BE2C (cell line): ENCODE data around the gene ASTN2.

ENCODE experiments used
- DNase-seq: peaks from one replicate; pipeline ENCODE4 v3.0.0-alpha.2; 2020
- H3K27me3 ChIP-seq: fragments of 250-450 bp; sonication (Bioruptor Pico); 2 replicates; pipeline ENCODE4 v1.5.1; 2020; ENCODE audit warnings: mild to moderate bottlenecking
- H3K36me3 ChIP-seq: fragments of 250-450 bp; sonication (Bioruptor Pico); 2 replicates; pipeline ENCODE4 v1.5.1; 2020; ENCODE audit warnings: mild to moderate bottlenecking
- H3K4me1 ChIP-seq: fragments of 250-450 bp; sonication (Bioruptor Pico); 2 replicates; pipeline ENCODE4 v1.5.1; 2020
- H3K4me3 ChIP-seq: 2 replicates; pipeline ENCODE4 v1.5.1; 2011; ENCODE audit warnings: low read depth, low read length
- H3K9me3 ChIP-seq: fragments of 250-450 bp; sonication (Bioruptor Pico); 2 replicates; pipeline ENCODE4 v1.5.1; 2020
- TF ChIP-seq, protein P1 (sequence below): IDR thresholded peaks from 2 replicates; pipeline ENCODE4 v1.5.1; 2012; ENCODE audit warnings: mild to moderate bottlenecking, low read depth, low read length

The ASTN2 gene

GRCh38 chr9:117018966-117019617 lies 395.8 kb downstream of the ASTN2 start:
- no peak overlapping the region for H3K4me3 ChIP-seq
- H3K4me1 ChIP-seq: peaks cover 8% of the 10 kb centered on the region
- no peaks in the 10 kb centered on the region for H3K9me3 ChIP-seq
- DNase-seq: no peak
- H3K27me3 ChIP-seq: no peaks in the 10 kb centered on the region
- TF ChIP-seq, protein P1, sequence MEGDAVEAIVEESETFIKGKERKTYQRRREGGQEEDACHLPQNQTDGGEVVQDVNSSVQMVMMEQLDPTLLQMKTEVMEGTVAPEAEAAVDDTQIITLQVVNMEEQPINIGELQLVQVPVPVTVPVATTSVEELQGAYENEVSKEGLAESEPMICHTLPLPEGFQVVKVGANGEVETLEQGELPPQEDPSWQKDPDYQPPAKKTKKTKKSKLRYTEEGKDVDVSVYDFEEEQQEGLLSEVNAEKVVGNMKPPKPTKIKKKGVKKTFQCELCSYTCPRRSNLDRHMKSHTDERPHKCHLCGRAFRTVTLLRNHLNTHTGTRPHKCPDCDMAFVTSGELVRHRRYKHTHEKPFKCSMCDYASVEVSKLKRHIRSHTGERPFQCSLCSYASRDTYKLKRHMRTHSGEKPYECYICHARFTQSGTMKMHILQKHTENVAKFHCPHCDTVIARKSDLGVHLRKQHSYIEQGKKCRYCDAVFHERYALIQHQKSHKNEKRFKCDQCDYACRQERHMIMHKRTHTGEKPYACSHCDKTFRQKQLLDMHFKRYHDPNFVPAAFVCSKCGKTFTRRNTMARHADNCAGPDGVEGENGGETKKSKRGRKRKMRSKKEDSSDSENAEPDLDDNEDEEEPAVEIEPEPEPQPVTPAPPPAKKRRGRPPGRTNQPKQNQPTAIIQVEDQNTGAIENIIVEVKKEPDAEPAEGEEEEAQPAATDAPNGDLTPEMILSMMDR: no peak
- H3K36me3 ChIP-seq: peaks cover 11% of the 10 kb centered on the region; the same call in 1 of the 2 replicates

- H3K9me3 ChIP-seq: no peaks in the 10 kb centered on the region
- peaks cover 21% of the 10 kb centered on the region for H3K4me1 ChIP-seq
- H3K36me3 ChIP-seq: peaks cover 11% of the 10 kb centered on the region
- H3K4me3 ChIP-seq: no peak overlapping the region
- TF ChIP-seq, protein P1: no peak
- H3K27me3 ChIP-seq: no peaks in the 10 kb centered on the region
- no peak for DNase-seq
Measured at GRCh38 chr9:117017414-117017985, 397.4 kb downstream of the ASTN2 start.

DNA sequence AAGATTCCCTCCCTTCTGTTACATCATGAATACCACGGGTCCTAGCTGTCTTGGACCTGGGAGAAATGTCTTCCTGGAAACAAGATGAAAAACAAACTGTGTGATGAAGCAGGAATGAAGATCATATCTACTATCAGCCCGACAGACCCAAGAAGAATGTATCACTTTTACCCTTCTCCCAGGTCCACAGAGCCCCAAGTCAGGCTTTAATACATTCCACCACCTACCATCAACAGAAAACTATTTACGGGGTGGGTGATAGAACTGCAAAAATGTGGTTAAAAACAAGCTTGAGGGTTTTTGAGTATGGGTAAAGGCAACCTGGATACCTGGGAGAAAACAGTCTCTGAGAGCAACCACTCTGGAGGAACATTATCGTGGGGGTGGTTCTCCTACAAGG lies 400.8 kb downstream of the ASTN2 start:
- no peak for DNase-seq
- H3K4me1 ChIP-seq: peaks cover 26% of the 10 kb centered on the region
- TF ChIP-seq, protein P1: no peak
- H3K36me3 ChIP-seq: peaks cover 30% of the 10 kb centered on the region
- no peaks in the 10 kb centered on the region for H3K9me3 ChIP-seq
- H3K4me3 ChIP-seq: no peak overlapping the region
- H3K27me3 ChIP-seq: no peaks in the 10 kb centered on the region

DNA sequence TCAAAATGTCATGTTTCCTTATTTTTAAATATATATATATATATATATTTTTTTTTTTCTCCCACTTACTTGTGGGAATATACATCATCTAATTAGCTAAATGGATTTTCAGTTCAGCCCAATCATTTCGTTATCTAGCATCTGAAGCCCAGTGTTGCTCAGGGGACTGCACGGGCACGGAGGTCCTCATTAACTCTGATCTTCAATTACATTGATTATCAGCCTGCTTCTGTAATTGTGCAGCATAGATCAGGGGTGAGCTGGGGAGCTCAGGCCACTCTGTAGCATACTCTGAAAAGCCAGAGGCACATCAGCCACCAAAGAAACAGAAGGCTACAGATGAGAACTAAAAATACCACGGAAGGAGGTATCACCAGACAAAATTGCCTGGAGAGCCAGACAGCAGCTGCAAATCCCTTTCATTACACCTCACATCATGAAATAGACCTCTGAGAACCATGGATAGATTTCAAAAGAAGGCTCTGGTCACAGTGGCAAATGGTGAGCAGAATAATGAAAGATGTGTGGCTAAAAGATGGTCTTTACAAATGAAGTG lies 401.3 kb downstream of the ASTN2 start:
- DNase-seq: peak; percentile 20
- H3K4me3 ChIP-seq: peak overlapping the region; percentile 19; the same call in 1 of the 2 replicates
- H3K9me3 ChIP-seq: no peaks in the 10 kb centered on the region
- TF ChIP-seq, protein P1: no peak
- H3K4me1 ChIP-seq: peaks cover 26% of the 10 kb centered on the region
- no peaks in the 10 kb centered on the region for H3K27me3 ChIP-seq
- H3K36me3 ChIP-seq: peaks cover 30% of the 10 kb centered on the region

- Histone ChIP-seq H3K4me3 (no peak overlapping the region), H3K9me3 (no peaks in the 10 kb centered on the region), H3K4me1 (peaks cover 26% of the 10 kb centered on the region), H3K27me3 (no peaks in the 10 kb centered on the region), H3K36me3 (peaks cover 57% of the 10 kb centered on the region)
- no peak for DNase-seq
- TF ChIP-seq, protein P1: no peak
Measured at GRCh38 chr9:117010061-117010460, 404.8 kb downstream of the ASTN2 start.

DNA sequence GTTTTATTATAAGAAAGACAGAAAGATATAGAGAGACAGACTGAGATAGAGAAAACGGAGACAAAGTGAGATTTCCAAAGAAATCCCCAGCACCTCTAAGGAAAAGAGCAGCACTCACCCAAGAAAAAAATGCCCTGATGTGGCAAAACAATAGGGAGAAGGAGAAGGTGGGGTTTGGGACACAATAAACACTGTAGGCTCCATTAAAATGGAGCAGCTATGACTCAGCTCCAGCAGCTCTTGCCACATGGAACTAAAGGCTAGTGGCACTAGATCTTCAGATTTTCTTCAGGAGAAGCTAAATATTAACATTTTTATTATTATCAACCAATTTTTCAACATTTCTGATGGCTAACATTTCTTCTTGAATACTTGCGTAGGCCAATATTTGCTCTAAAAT lies 406.0 kb downstream of the ASTN2 start:
- TF ChIP-seq, protein P1: no peak
- H3K9me3 ChIP-seq: no peaks in the 10 kb centered on the region
- no peak overlapping the region for H3K4me3 ChIP-seq
- no peak for DNase-seq
- H3K27me3 ChIP-seq: no peaks in the 10 kb centered on the region
- peaks cover 66% of the 10 kb centered on the region for H3K36me3 ChIP-seq
- H3K4me1 ChIP-seq: peaks cover 19% of the 10 kb centered on the region
